Measurements from ENCODE around the gene SNX17. TPM values are rescaled to one million over a fixed set of nuclear protein-coding genes. Genes with fewer than 3 reads are reported as not detected.
"Not testable (repeated sequence)": the region's sequence is repeated elsewhere in the genome, so short reads cannot be mapped to it uniquely, and the experiment has no call there.

SNX17 gene
- total RNA-seq, 1 experiment from 2014 or later = 120 TPM

DNA sequence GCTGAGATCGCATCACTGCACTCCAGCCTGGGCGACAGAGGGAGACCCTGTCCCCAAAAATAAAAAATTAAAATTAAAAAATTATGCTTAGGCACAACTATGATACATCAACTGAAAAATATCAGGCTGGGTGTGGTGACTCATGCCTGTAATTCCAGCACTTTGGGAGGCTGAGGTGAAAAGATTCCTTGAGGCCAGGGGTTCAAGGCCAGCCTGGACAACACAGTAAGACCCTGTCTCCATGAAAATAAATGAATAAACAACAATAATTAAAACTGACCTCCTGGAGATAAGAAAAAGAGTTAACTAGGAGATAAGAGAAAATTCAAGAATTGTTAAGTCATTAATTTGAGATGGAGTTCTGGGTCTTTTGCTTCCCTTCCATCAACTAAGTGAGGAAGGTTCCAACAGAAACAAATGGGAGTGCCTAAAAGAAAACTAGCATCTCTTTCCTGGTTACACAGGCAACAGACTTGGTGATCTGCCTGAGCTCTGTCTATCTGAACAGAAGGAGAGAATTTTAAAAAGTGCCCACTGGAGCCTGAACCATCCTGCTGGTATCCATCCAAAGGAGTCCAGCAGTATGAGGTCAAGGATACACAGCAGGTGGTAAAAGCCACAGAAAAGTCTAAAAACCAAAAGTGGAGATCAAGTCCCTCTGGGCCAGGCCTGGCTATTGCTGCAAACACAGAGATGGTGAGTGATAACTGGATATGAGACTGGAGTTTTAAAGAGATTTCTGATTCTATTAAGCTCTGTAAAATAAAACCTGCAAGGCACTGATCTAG lies 30.1 kb downstream of the SNX17 start:
- H3K9me3 ChIP-seq (replicated peaks) = no peaks in the 10 kb centered on the region
- no peaks in the 10 kb centered on the region for H3K4me1 ChIP-seq
- H3K27ac ChIP-seq = no peak overlapping the region
- DNase-seq = peak in 1 of 2 experiments; percentile 48
- H3K36me3 ChIP-seq = peaks cover 49% of the 10 kb centered on the region
- H3K27me3 ChIP-seq = no peaks in the 10 kb centered on the region
- no peak overlapping the region for H3K4me3 ChIP-seq

- Histone ChIP-seq H3K9me3 (replicated peaks) (no peaks in the 10 kb centered on the region), H3K27me3 (no peaks in the 10 kb centered on the region), H3K4me1 (peaks cover 9% of the 10 kb centered on the region), H3K4me3 (peak overlapping the region; percentile 98), H3K27ac (no peak overlapping the region; the same call in 1 of the 2 replicates), H3K36me3 (peaks cover 26% of the 10 kb centered on the region)
- DNase-seq = peak; percentile 39 to 72
These were observed 37.5 kb downstream of the SNX17 start for GRCh38 chr2:27407798-27408491.

GRCh38 chr2:27408601-27409320 lies 38.3 kb downstream of the SNX17 start:
- peak overlapping the region; percentile 62 for H3K27ac ChIP-seq
- H3K36me3 ChIP-seq = peaks cover 26% of the 10 kb centered on the region
- H3K27me3 ChIP-seq = no peaks in the 10 kb centered on the region
- H3K9me3 ChIP-seq (replicated peaks) = no peaks in the 10 kb centered on the region
- peak in 1 of 2 experiments; percentile 54 for DNase-seq
- peaks cover 9% of the 10 kb centered on the region for H3K4me1 ChIP-seq
- H3K4me3 ChIP-seq = peak overlapping the region; percentile 98

DNA sequence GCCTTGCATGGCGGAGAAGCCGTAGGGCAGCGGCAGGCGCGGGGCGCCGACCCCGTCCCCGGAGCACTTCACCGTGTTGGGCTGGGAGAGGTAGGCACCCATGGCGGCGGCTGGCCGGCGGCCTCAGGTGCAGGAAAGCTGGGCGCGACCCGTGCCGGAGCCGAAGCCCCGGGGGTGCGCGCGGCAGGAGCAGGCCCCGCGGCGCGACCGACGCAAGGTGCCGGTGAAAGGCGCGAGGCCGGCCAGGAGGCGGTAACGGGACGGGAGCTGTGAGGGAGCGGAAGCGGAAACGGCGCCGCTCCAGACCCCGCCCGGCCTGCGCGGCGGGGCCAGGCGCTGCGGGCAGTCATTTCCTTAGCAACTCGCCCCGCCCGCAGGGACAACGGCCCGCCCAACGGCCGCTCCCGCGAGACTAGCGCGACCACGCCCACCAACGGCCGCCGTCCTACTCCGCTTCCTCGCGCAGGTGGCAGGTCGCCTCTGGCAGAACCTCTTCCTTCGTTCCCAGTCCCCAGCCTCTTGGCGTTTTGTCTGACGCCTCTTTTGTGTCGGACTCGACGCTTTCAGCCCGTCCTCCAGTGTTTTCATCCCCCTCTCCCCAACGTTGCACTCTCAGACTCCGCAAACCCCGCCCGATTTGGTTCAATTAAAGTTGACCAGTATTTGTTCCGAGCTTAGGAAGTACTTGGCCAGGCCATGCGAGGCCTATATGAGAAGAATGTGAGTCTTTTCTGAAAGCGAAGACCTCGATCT lies 39.1 kb downstream of the SNX17 start, which contains the start of gene PPM1G:
TSS of gene PPM1G (minus strand) at position 271 of the 753 bp plus-strand sequence. CDS start at position 102, 169 bp downstream.
- peaks cover 9% of the 10 kb centered on the region for H3K4me1 ChIP-seq
- no peaks in the 10 kb centered on the region for H3K27me3 ChIP-seq
- DNase-seq = peak; percentile 96 to 97
- peaks cover 25% of the 10 kb centered on the region for H3K36me3 ChIP-seq
- H3K4me3 ChIP-seq = peak within 1 kb of the TSS; percentile 98
- no peaks in the 10 kb centered on the region for H3K9me3 ChIP-seq (replicated peaks)
- peak within 1 kb of the TSS; percentile 62 for H3K27ac ChIP-seq

DNA sequence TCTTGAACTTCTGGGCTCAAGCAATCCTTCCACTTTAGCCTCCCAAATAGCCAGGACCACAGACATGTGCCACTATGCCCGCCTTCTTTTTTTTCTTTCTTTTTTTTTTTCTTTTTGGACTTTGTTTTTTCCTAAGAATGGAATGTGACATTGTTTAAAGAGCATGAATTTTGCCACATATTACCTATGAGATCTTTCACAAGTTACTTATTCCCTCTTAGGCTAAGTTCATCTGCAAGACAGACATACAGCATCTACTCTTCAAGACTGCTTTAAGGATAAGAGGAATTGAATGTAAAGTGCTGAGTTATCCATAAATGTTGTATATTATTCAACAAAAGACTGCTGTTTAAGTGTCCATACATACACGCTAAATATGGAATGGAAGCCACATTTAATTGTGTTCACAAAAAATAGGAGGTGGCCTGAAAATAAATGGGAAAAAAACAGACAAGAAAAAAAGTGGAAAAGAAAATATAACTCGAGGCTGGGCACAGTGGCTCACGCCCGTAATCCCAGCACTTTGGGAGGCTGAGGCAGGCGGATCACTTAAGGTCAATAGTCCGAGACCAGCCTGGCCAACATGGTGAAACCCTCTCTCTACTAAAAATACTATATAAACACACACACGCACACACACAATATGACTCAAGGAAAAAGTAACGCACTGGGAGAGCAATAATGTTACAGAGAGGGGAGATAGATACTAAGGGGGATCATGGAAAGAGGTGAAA lies 42.2 kb downstream of the SNX17 start:
- H3K9me3 ChIP-seq (replicated peaks) = no peaks in the 10 kb centered on the region
- H3K4me1 ChIP-seq = peaks cover 5% of the 10 kb centered on the region
- H3K27me3 ChIP-seq = no peaks in the 10 kb centered on the region
- H3K27ac ChIP-seq = no peak overlapping the region
- no peak for DNase-seq
- H3K36me3 ChIP-seq = peaks cover 3% of the 10 kb centered on the region
- no peak overlapping the region for H3K4me3 ChIP-seq

DNA sequence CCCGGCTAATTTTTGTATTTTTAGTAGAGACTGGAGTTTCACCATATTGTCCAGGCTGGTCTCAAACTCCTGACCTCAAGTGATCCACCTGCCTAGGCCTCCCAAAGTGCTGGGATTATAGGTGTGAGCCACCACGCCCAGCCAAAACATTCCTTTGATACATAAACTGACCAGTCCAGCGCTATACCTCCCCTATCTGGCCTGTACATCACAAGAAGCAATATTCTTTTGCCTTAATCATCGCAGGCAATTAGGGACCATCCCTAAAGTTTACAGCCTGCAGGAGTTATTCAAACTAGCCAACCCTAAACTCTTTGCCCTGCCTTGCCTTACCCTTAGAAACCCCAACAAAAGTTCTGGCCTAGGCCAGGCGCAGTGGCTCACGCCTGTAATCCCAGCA lies 45.7 kb downstream of the SNX17 start:
- Histone ChIP-seq H3K27me3 (no peaks in the 10 kb centered on the region), H3K27ac (no peak overlapping the region), H3K4me3 (no peak overlapping the region), H3K4me1 (no peaks in the 10 kb centered on the region), H3K9me3 (replicated peaks) (no peaks in the 10 kb centered on the region), H3K36me3 (no peaks in the 10 kb centered on the region)
- DNase-seq = no peak

DNA sequence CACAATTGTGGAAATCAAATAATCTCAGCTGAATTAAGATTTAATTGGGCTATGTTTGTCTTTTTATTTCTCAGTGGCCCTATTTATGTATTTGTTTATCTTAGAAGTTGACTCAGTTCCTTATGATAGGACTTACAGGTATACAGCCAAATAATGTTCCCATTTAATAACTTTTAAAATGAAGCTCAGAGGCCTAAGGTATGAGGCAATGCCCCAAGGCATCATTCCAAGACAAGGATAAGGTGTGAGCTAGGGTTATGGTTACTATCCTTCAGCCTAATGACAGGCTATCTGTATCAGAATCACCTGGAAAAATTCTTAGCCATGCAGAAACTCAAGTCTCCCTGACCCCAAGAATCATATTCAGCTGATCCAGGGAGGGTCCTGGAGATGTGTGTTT lies 50.6 kb downstream of the SNX17 start:
- no peaks in the 10 kb centered on the region for H3K36me3 ChIP-seq
- H3K4me1 ChIP-seq = no peaks in the 10 kb centered on the region
- H3K27me3 ChIP-seq = no peaks in the 10 kb centered on the region
- H3K9me3 ChIP-seq (replicated peaks) = no peaks in the 10 kb centered on the region
- DNase-seq = no peak
- no peak overlapping the region for H3K27ac ChIP-seq
- H3K4me3 ChIP-seq = no peak overlapping the region

- no peaks in the 10 kb centered on the region for H3K4me1 ChIP-seq
- no peaks in the 10 kb centered on the region for H3K36me3 ChIP-seq
- no peaks in the 10 kb centered on the region for H3K9me3 ChIP-seq (replicated peaks)
- DNase-seq = no peak
- no peak overlapping the region for H3K27ac ChIP-seq
- H3K4me3 ChIP-seq = no peak overlapping the region
- H3K27me3 ChIP-seq = no peaks in the 10 kb centered on the region
These were observed 51.3 kb downstream of the SNX17 start for GRCh38 chr2:27421660-27422250.

DNA sequence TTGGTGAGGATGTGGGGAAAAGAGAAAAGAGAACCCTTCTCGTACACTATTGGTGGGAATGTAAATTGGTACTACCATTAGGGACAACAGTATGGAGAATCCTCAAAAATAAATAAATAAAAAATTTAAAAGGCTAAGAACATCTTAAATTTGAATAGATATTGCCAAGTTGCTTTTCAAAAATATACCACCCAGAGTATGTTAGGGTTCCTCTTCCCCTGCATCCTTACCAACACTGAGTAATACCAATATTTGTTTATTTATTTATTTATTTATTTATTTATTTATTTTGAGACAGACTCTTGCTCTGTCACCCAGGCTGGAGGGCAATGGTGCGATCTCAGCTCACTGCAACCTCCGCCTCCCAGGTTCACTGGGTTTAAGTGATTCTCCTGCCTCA lies 52.5 kb downstream of the SNX17 start:
- Histone ChIP-seq H3K4me3 (no peak overlapping the region), H3K4me1 (no peaks in the 10 kb centered on the region), H3K27me3 (no peaks in the 10 kb centered on the region), H3K27ac (no peak overlapping the region), H3K36me3 (no peaks in the 10 kb centered on the region), H3K9me3 (replicated peaks) (no peaks in the 10 kb centered on the region)
- DNase-seq = no peak

GRCh38 chr2:27425039-27425438 lies 54.6 kb downstream of the SNX17 start:
- H3K27me3 ChIP-seq, DNase-seq: not testable (repeated sequence)

More at GRCh38 chr2:27425039-27425438, 54.6 kb downstream of the SNX17 start:
- H3K27ac ChIP-seq; H3K36me3 ChIP-seq; H3K4me1 ChIP-seq; H3K4me3 ChIP-seq; H3K9me3 ChIP-seq (replicated peaks): not testable (repeated sequence)

Other genes with a start within 250 kb of the SNX17 start
- not detected in 2 replicates for gene ABHD1, start 246.8 kb upstream of the SNX17 start, total RNA-seq (2014; rRNA removed; shearing (Covaris generic))
- 62.3 and 64.8 TPM in 2 replicates for gene PREB, start 236.0 kb upstream of the SNX17 start, total RNA-seq (2014; rRNA removed; shearing (Covaris generic))
- not detected in 2 replicates for gene PRR30, start 231.2 kb upstream of the SNX17 start, total RNA-seq (2014; rRNA removed; shearing (Covaris generic))
- not detected in 2 replicates for gene TCF23, start 221.6 kb upstream of the SNX17 start, total RNA-seq (2014; rRNA removed; shearing (Covaris generic))
- gene ATRAID, start 158.6 kb upstream of the SNX17 start, total RNA-seq (2014; rRNA removed; shearing (Covaris generic)) = 172 and 182 TPM in 2 replicates
- 74.3 and 95.9 TPM in 2 replicates for gene SLC5A6, start 158.3 kb upstream of the SNX17 start, total RNA-seq (2014; rRNA removed; shearing (Covaris generic))
- 57.8 and 61.4 TPM in 2 replicates for gene CAD, start 153.2 kb upstream of the SNX17 start, total RNA-seq (2014; rRNA removed; shearing (Covaris generic))
- gene SLC30A3, start 107.6 kb upstream of the SNX17 start, total RNA-seq (2014; rRNA removed; shearing (Covaris generic)) = 4.4 and 4.9 TPM in 2 replicates
- gene DNAJC5G, start 95.2 kb upstream of the SNX17 start, total RNA-seq (2014; rRNA removed; shearing (Covaris generic)) = not detected in 2 replicates
- 0.23 and 0.34 TPM in 2 replicates for gene TRIM54, start 88.2 kb upstream of the SNX17 start, total RNA-seq (2014; rRNA removed; shearing (Covaris generic))
- 0.32 and 1.6 TPM in 2 replicates for gene UCN, start 62.2 kb upstream of the SNX17 start, total RNA-seq (2014; rRNA removed; shearing (Covaris generic))
- 74.2 and 76.6 TPM in 2 replicates for gene MPV17, start 47.5 kb upstream of the SNX17 start, total RNA-seq (2014; rRNA removed; shearing (Covaris generic))
- 86.8 and 89.4 TPM in 2 replicates for gene GTF3C2, start 13.9 kb upstream of the SNX17 start, total RNA-seq (2014; rRNA removed; shearing (Covaris generic))
- gene EIF2B4, start 278 bp upstream of the SNX17 start, total RNA-seq (2014; rRNA removed; shearing (Covaris generic)) = 50.9 and 59.5 TPM in 2 replicates
- 13.8 and 14.2 TPM in 2 replicates for gene ZNF513, start 10.1 kb downstream of the SNX17 start, total RNA-seq (2014; rRNA removed; shearing (Covaris generic))
- 160 and 163 TPM in 2 replicates for gene PPM1G, start 39.0 kb downstream of the SNX17 start, total RNA-seq (2014; rRNA removed; shearing (Covaris generic))
- 153 and 156 TPM in 2 replicates for gene NRBP1, start 58.0 kb downstream of the SNX17 start, total RNA-seq (2014; rRNA removed; shearing (Covaris generic))
- gene KRTCAP3, start 71.8 kb downstream of the SNX17 start, total RNA-seq (2014; rRNA removed; shearing (Covaris generic)) = 0.24 and 1.2 TPM in 2 replicates
- 8.8 and 11.3 TPM in 2 replicates for gene IFT172, start 119.1 kb downstream of the SNX17 start, total RNA-seq (2014; rRNA removed; shearing (Covaris generic))
- gene FNDC4, start 124.6 kb downstream of the SNX17 start, total RNA-seq (2014; rRNA removed; shearing (Covaris generic)) = 0.91 and 1.3 TPM in 2 replicates
- not detected in 2 replicates for gene GCKR, start 126.2 kb downstream of the SNX17 start, total RNA-seq (2014; rRNA removed; shearing (Covaris generic))
- 83.4 and 87.8 TPM in 2 replicates for gene ZNF512, start 212.4 kb downstream of the SNX17 start, total RNA-seq (2014; rRNA removed; shearing (Covaris generic))

Measured in SJCRH30 (cell line).